Smooth muscle cell of the brain vasculature (primary cell): Measurements from ENCODE around the gene AGER.
"Not testable (repeated sequence)": the region's sequence is repeated elsewhere in the genome, so short reads cannot be mapped to it uniquely, and the experiment has no call there.

ENCODE experiments used
- DNase-seq: peaks from one replicate; pipeline ENCODE4 v3.0.0-alpha.2; 2012; ENCODE audit warnings: low read depth, low spot score

AGER gene

DNA sequence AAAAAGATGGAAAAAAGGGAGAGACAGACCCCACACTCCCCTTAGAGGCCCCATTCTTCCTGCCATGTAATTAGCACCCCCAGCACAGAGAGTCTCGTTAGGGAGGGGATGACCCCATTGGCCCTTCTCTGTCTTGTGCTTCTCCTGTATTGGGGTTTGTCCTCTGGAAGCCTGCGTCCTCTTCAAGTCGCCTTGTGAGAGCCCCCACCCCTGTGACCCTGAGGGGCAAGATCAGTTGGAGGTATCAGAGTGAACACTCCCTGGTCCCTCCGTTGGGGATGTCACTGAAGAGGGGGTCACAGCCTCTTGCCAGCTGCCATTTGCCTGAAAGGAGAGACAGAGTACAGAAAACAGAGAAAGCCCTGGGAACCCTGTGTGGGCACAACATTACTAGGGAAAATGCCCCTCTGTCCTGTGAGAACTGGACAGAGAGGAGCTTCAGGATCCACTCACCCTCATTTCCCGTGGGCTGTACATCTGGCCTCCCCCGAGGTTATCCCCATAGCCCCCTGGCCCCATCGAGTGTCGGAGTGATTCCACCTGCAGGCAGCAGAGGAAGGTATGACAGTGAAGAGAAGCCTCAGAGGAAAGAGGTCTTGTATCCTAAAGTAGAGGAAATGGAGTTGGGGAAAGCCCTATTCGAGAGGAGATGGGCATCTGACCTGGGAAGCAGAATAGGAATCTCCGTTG lies 2.2 kb upstream of the AGER start:
- not testable (repeated sequence) for DNase-seq

GRCh38 chr6:32185681-32186131 lies 1.7 kb upstream of the AGER start:
- DNase-seq = peak; percentile 33

DNA sequence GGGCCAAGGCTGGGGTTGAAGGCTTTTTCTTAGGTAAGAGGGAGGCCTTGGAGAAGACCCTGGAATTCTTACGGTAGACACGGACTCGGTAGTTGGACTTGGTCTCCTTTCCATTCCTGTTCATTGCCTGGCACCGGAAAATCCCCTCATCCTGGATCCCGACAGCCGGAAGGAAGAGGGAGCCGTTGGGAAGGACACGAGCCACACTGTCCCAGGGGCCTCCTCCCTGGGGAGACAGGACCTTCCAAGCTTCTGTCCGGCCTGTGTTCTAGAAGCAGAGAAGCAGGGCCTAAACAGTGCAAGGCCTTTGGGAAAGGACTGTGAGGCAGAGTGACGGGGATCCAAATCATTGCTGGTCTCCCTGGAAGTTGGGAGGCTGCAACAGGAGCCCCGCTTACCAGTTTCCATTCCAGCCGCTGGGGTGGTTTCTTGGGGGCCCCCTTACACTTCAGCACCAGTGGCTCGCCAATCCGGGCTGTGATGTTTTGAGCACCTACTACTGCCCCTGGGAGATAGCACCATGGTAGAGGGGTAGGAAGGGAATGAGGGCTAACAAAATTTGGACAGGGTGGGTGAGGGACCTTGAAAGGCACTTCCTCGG lies 470 bp downstream of the AGER start:
- DNase-seq = no peak

GRCh38 chr6:32183030-32183429 lies 1.0 kb downstream of the AGER start:
- no peak for DNase-seq

DNA sequence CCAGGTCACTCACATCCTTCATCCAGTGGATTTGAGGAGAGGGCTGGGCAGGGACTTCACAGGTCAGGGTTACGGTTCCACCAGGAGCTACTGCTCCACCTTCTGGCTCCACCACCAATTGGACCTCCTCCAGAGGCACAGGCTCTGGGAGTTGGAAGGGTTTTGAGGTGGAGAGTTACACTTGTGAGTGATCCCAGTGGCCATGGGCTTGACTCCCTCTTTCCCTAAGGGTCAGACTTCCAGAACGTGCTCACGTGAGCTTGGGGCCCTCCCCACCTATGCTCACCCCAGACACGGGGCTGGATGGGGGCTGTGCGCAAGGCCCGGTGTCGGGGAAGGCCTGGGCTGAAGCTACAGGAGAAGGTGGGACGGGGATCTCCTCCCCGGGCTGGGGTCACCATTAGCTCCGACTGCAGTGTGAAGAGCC lies 1.5 kb downstream of the AGER start:
- DNase-seq = no peak

- DNase-seq = no peak
Observed at GRCh38 chr6:32181915-32182529, 2.0 kb downstream of the AGER start.

DNA sequence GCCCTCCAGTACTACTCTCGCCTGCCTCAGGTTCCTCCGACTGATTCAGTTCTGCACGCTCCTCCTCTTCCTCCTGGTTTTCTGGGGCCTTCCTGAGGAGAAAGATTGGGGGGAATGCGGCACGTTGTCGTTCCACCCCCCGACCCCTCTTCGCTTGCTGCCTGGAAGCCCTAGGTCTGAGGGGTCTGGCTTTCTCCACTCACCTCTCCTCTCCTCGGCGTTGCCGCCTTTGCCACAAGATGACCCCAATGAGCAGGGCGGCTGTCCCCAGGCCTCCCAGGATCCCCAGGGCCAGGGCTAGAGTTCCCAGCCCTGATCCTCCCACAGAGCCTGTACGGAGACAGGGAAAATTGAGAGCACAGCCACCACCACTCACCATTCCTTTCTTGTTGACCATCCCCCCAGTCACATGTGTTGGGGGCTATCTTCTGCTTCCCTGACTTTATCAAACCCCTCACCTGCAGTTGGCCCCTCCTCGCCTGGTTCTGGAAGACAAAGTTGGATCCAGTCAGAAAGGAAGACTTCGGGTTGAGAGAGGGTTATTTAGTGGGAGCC lies 2.8 kb downstream of the AGER start:
- DNase-seq = no peak

- DNase-seq = no peak
Observed at GRCh38 chr6:32179766-32180405, 4.2 kb downstream of the AGER start.

GRCh38 chr6:32178547-32179440 lies 5.3 kb downstream of the AGER start:
- no peak for DNase-seq

GRCh38 chr6:32177788-32178546 lies 6.1 kb downstream of the AGER start, which contains the start of gene RNF5:
TSS of gene RNF5 (plus strand) at chr6:32178405. CDS start at chr6:32178512, 107 bp downstream.
- peak; percentile 100 for DNase-seq

- DNase-seq = no peak
Observed at GRCh38 chr6:32177183-32177787, 6.8 kb downstream of the AGER start.

DNA sequence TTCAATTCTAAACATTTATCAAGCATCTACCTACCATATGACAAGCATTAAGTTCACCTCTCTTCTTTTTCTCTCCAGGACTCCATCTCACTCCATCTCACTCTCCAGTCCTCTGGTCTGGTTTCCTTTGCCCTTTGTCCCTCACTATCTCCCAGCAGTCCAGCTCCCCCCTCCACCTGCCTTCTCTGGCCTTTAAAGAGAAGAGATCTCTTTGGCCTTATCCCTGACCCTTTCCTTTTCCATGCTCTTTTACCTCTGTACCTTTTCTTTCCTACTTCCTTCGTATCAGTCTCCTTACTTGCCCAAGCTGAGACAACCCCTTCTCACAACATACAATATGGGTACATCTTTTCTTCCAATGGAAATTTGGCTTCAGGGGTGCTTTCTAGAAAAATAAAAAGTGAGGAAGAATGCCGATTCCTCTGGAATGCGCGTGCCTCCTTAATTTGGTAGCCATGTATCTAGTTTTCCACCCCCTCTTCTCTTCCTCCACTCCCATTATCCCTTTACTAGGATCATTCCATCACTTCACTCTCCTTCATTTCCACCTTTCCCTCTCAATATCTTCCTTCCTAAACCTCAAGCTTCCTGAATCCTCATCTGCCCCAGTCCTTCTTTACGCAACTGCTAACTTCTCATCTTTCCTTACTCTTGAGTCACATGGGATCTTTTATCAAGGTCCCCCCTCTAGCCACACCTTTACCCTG lies 7.4 kb downstream of the AGER start:
- DNase-seq = no peak

DNA sequence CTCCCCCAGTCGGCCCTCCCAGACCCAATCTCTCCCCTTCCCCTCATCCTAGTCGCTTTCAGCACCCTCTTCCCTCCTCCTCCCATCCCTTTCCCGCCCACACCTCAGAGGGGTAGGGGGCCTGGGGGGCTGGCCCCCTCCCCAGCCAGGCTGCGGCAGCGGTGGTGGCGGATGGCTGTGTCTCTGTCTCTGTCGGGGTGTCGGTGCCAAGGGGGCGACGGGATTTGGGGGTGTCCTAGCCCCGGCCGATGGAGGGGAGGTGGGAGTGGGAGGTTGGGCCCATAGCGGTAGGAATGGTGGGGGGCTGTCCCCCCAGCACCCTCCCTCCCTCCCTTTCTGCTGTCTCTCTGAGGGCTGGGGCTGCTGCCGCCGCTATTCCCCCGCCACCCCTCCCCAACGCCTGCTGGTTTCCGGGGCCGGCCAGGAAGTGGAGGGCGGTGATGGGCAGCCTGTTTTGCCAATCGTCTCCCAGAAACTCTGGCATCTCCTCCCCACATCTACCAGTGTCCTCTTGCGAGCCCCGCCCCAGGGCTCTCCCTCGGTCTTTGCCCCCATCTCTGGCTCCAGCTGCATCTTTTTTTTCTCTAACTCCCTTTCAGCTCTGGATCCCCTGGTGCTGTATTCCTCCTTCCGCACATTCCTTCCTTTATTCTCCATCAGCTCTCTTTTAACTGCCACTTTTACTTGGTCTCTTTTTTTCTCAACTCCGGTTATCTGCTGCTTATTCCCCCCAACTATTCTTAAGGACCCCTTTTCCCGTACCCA lies 8.2 kb downstream of the AGER start, which contains the start of gene AGPAT1:
TSS of gene AGPAT1 (minus strand) at position 374 of the 765 bp plus-strand sequence. CDS start 4,588 bp downstream, outside the sequence.
- peak; percentile 90 for DNase-seq

- no peak for DNase-seq
Observed at GRCh38 chr6:32175322-32175710, 8.7 kb downstream of the AGER start.

DNA sequence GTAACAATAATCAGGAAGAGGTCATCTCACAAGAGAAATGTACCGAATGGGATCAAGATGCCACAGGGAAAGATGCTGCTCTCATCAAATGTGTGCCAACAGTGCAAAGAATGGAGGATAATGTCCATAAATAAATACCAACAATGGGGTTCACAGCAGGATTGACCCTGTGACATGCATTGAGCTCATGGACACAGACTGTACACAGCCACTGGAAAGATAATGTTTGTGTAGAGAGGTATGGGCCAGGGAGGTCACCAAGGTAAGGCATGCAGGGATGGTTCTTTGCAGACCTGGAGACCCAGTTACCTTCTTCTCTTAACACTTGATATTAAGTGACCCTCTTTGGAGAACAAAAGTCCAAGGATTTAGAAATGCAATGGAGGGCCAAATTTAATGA lies 9.6 kb downstream of the AGER start:
- DNase-seq = no peak

GRCh38 chr6:32173051-32173727 lies 10.9 kb downstream of the AGER start:
- no peak for DNase-seq

GRCh38 chr6:32171234-32171633 lies 12.8 kb downstream of the AGER start:
- DNase-seq = no peak

DNA sequence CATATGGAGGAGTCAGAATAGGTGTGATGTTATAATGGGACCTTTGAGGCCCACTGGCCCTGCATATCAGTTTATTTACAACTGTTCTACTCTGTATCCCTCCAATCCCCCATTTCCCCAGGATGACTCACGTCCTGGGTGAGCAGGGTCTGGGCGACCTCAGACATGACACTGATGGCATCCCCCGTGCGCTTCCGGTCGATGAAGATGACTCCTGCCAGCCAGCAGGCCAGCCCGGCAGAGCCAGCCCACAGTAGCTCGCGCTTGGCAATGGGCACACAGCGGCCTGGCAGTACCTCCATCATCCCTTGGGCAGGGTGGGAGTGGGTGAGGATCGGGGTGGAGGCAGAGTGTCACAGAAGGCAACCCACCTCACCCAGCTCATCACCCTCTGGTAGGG lies 13.8 kb downstream of the AGER start:
- no peak for DNase-seq
